SK-N-SH treated with all-trans-retinoic acid at 6 μM for 48 hours (cell line): ENCODE results near the gene ESPNL.

Experiments
- ARNTL ChIP-seq: fragments of 450-650 bp; formaldehyde crosslinking; IDR thresholded peaks from 2 replicates; pipeline ENCODE4 v1.5.0; 2020; ENCODE audit warnings: low read depth, mild to moderate bottlenecking, moderate library complexity, borderline replicate concordance
- BACH2 ChIP-seq: fragments of 250-450 bp; sonication (Bioruptor Pico); IDR thresholded peaks from 2 replicates; pipeline ENCODE4 v1.9.0; 2021; ENCODE audit warnings: mild to moderate bottlenecking, borderline replicate concordance
- CSDC2 ChIP-seq: fragments of 250-450 bp; sonication (Bioruptor Pico); IDR thresholded peaks from 2 replicates; pipeline ENCODE4 v1.5.0; 2020; ENCODE audit warnings: mild to moderate bottlenecking, moderate library complexity
- ESRRG ChIP-seq: fragments of 250-450 bp; sonication (Bioruptor Pico); IDR thresholded peaks from 2 replicates; pipeline ENCODE4 v1.6.1; 2021; ENCODE audit warnings: mild to moderate bottlenecking
- ISL1 ChIP-seq: fragments of 250-450 bp; sonication (Bioruptor Pico); IDR thresholded peaks from 2 replicates; pipeline ENCODE4 v2.1.2; 2022; ENCODE audit warnings: mild to moderate bottlenecking, moderate library complexity
- SNAI2 ChIP-seq: fragments of 250-450 bp; sonication (Bioruptor Pico); IDR thresholded peaks from 2 replicates; pipeline ENCODE4 v1.5.0; 2020; ENCODE audit warnings: mild to moderate bottlenecking, moderate library complexity
- TOX ChIP-seq: fragments of 250-450 bp; sonication (Bioruptor Pico); IDR thresholded peaks from 2 replicates; pipeline ENCODE4 v1.8.0; 2021; ENCODE audit warnings: mild to moderate bottlenecking, moderate library complexity, borderline replicate concordance
- ZC3H10 ChIP-seq: fragments of 250-450 bp; sonication (Bioruptor Pico); IDR thresholded peaks from 2 replicates; pipeline ENCODE4 v1.5.1; 2021; ENCODE audit warnings: mild to moderate bottlenecking, moderate library complexity
- ZFP3 ChIP-seq: fragments of 250-450 bp; sonication (Bioruptor Pico); IDR thresholded peaks from 2 replicates; pipeline ENCODE4 v1.5.0; 2020; ENCODE audit warnings: mild to moderate bottlenecking, moderate library complexity
- ZNF70 ChIP-seq: fragments of 450-650 bp; formaldehyde crosslinking; IDR thresholded peaks from 2 replicates; pipeline ENCODE4 v1.5.0; 2020; ENCODE audit warnings: mild to moderate bottlenecking, moderate library complexity
- ZNF8 ChIP-seq: fragments of 450-650 bp; formaldehyde crosslinking; IDR thresholded peaks from 2 replicates; pipeline ENCODE4 v1.5.0; 2020; ENCODE audit warnings: mild to moderate bottlenecking, moderate library complexity
- TF ChIP-seq, protein P1 (sequence below): fragments of 250-450 bp; sonication (Bioruptor Pico); IDR thresholded peaks from 2 replicates; pipeline ENCODE4 v1.5.0; 2020; ENCODE audit warnings: mild to moderate bottlenecking, moderate library complexity
- TF ChIP-seq, protein P2 (sequence below): fragments of 250-450 bp; sonication (Bioruptor Pico); IDR thresholded peaks from 2 replicates; pipeline ENCODE4 v1.8.0; 2020; ENCODE audit warnings: mild to moderate bottlenecking, moderate library complexity, borderline replicate concordance
- TF ChIP-seq, protein P3 (sequence below): fragments of 250-450 bp; sonication (Bioruptor Pico); IDR thresholded peaks from 2 replicates; pipeline ENCODE4 v1.8.0; 2021; ENCODE audit warnings: low read depth, mild to moderate bottlenecking, moderate library complexity, borderline replicate concordance

DNA sequence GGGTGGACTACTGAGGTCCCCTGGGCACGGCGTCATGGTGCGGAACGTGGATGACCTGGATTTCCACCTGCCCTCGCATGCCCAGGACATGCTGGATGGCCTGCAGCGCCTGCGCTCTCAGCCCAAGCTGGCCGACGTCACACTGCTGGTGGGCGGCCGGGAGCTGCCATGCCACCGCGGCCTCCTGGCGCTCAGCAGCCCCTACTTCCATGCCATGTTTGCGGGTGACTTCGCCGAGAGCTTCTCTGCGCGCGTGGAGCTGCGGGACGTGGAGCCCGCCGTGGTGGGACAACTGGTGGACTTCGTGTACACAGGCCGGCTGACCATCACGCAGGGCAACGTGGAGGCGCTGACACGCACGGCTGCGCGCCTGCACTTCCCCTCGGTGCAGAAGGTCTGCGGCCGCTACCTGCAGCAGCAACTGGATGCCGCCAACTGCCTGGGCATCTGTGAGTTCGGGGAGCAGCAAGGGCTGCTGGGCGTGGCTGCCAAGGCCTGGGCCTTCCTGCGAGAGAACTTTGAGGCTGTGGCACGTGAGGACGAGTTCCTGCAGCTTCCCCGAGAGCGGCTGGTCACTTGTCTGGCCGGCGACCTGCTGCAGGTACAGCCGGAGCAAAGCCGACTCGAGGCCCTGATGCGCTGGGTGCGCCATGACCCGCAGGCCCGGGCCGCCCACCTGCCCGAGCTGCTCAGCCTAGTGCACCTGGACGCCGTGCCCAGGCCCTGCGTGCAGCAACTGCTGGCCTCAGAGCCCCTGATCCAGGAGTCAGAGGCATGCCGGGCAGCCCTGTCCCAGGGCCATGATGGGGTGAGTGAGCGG is 40.8 kb downstream of the ESPNL start:
- TF ChIP-seq, protein P1, sequence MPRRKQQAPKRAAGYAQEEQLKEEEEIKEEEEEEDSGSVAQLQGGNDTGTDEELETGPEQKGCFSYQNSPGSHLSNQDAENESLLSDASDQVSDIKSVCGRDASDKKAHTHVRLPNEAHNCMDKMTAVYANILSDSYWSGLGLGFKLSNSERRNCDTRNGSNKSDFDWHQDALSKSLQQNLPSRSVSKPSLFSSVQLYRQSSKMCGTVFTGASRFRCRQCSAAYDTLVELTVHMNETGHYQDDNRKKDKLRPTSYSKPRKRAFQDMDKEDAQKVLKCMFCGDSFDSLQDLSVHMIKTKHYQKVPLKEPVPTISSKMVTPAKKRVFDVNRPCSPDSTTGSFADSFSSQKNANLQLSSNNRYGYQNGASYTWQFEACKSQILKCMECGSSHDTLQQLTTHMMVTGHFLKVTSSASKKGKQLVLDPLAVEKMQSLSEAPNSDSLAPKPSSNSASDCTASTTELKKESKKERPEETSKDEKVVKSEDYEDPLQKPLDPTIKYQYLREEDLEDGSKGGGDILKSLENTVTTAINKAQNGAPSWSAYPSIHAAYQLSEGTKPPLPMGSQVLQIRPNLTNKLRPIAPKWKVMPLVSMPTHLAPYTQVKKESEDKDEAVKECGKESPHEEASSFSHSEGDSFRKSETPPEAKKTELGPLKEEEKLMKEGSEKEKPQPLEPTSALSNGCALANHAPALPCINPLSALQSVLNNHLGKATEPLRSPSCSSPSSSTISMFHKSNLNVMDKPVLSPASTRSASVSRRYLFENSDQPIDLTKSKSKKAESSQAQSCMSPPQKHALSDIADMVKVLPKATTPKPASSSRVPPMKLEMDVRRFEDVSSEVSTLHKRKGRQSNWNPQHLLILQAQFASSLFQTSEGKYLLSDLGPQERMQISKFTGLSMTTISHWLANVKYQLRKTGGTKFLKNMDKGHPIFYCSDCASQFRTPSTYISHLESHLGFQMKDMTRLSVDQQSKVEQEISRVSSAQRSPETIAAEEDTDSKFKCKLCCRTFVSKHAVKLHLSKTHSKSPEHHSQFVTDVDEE: no peak
- TF ChIP-seq ZFP3 (no peak), ARNTL (no peak), ZNF70 (CRISPR knock-in tag) (no peak), TOX (CRISPR knock-in tag) (no peak), BACH2 (CRISPR knock-in tag) (no peak), ESRRG (no peak), ZC3H10 (CRISPR knock-in tag) (no peak), SNAI2 (CRISPR knock-in tag) (no peak), CSDC2 (CRISPR knock-in tag) (no peak), ISL1 (CRISPR knock-in tag) (no peak), ZNF8 (no peak)
- TF ChIP-seq, protein P2, sequence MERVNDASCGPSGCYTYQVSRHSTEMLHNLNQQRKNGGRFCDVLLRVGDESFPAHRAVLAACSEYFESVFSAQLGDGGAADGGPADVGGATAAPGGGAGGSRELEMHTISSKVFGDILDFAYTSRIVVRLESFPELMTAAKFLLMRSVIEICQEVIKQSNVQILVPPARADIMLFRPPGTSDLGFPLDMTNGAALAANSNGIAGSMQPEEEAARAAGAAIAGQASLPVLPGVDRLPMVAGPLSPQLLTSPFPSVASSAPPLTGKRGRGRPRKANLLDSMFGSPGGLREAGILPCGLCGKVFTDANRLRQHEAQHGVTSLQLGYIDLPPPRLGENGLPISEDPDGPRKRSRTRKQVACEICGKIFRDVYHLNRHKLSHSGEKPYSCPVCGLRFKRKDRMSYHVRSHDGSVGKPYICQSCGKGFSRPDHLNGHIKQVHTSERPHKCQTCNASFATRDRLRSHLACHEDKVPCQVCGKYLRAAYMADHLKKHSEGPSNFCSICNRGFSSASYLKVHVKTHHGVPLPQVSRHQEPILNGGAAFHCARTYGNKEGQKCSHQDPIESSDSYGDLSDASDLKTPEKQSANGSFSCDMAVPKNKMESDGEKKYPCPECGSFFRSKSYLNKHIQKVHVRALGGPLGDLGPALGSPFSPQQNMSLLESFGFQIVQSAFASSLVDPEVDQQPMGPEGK (CRISPR knock-in tag): no peak
- TF ChIP-seq, protein P3, sequence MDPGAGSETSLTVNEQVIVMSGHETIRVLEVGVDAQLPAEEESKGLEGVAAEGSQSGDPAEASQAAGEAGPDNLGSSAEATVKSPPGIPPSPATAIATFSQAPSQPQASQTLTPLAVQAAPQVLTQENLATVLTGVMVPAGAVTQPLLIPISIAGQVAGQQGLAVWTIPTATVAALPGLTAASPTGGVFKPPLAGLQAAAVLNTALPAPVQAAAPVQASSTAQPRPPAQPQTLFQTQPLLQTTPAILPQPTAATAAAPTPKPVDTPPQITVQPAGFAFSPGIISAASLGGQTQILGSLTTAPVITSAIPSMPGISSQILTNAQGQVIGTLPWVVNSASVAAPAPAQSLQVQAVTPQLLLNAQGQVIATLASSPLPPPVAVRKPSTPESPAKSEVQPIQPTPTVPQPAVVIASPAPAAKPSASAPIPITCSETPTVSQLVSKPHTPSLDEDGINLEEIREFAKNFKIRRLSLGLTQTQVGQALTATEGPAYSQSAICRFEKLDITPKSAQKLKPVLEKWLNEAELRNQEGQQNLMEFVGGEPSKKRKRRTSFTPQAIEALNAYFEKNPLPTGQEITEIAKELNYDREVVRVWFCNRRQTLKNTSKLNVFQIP: no peak
